ENCODE measurements around the gene DENND6B.

Gene DENND6B

GRCh38 chr22:50310031-50310722 lies 16.6 kb downstream of the DENND6B start:
- H3K9me3 ChIP-seq (ENCODE audit: control insufficient read depth, low read length), result no peaks in the 10 kb centered on the region
- peaks cover 23% of the 10 kb centered on the region for H3K4me1 ChIP-seq (ENCODE audit: control insufficient read depth, insufficient read depth, low read length)
- no peak overlapping the region for H3K4me3 ChIP-seq (ENCODE audit: insufficient read depth, low read depth, low read length)
- H3K27me3 ChIP-seq (ENCODE audit: control insufficient read depth, insufficient read depth, low read length, poor library complexity, severe bottlenecking), result no peaks in the 10 kb centered on the region
- no peak overlapping the region for H3K27ac ChIP-seq (ENCODE audit: insufficient read depth, low read depth, low read length, poor library complexity, severe bottlenecking)
- no peaks in the 10 kb centered on the region for H3K36me3 ChIP-seq (ENCODE audit: control insufficient read depth, insufficient read depth, low read length)
- 85 to 89% methylated on average over 20 of the region's 21 CpGs for WGBS, 2 experiments

DNA sequence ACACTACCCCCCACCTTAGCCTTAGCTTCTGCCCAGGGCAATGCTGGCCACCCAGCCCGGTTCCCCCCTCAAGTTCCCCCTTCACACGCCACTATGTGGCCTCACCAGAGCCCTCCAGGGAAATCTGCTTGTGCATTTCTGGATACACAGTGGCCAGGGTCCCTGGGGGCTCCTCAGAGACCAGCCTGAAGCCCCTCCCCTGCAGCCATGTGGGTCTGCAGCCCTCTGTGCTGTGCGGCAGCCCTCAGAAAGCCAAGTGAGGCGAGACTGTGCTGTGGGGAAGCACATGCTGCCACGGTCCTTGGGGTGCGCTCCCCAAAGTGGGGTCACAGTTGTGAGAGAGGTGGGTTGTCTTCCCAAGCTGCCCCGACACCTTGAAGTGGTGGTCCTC lies 17.2 kb downstream of the DENND6B start:
- no peak overlapping the region for H3K27ac ChIP-seq (ENCODE audit: insufficient read depth, low read depth, low read length, poor library complexity, severe bottlenecking)
- H3K36me3 ChIP-seq (ENCODE audit: control insufficient read depth, insufficient read depth, low read length), result no peaks in the 10 kb centered on the region
- H3K4me1 ChIP-seq (ENCODE audit: control insufficient read depth, insufficient read depth, low read length), result peaks cover 28% of the 10 kb centered on the region
- WGBS, 2 experiments, result 77 to 78% methylated on average over 7 of the region's 7 CpGs
- H3K9me3 ChIP-seq (ENCODE audit: control insufficient read depth, low read length), result no peaks in the 10 kb centered on the region
- no peak overlapping the region for H3K4me3 ChIP-seq (ENCODE audit: insufficient read depth, low read depth, low read length)
- no peaks in the 10 kb centered on the region for H3K27me3 ChIP-seq (ENCODE audit: control insufficient read depth, insufficient read depth, low read length, poor library complexity, severe bottlenecking)

GRCh38 chr22:50308986-50309600 lies 17.7 kb downstream of the DENND6B start:
- Histone ChIP-seq H3K27me3 (ENCODE audit: control insufficient read depth, insufficient read depth, low read length, poor library complexity, severe bottlenecking) (no peaks in the 10 kb centered on the region), H3K4me3 (ENCODE audit: insufficient read depth, low read depth, low read length) (no peak overlapping the region), H3K36me3 (ENCODE audit: control insufficient read depth, insufficient read depth, low read length) (no peaks in the 10 kb centered on the region), H3K27ac (ENCODE audit: insufficient read depth, low read depth, low read length, poor library complexity, severe bottlenecking) (peak overlapping the region; percentile 77), H3K9me3 (ENCODE audit: control insufficient read depth, low read length) (no peaks in the 10 kb centered on the region), H3K4me1 (ENCODE audit: control insufficient read depth, insufficient read depth, low read length) (peaks cover 32% of the 10 kb centered on the region)
- 81 to 85% methylated on average over 9 of the region's 9 CpGs for WGBS, 2 experiments

DNA sequence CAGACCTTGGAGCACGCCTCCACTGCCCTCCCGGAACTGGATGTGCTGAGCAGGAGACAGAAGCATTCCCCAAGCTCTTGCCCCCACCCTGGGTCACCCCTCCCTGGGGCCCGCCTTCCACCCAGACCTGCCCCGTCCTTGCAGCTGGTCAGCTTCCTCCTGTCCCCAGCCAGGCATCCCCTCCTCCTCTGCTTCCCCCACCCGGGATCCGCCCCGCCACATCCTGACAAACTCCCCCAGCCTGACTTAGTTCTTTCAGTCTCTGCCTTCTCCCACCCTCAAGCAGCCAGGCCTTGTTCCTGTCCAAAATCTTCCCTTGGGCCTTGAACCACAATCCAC lies 18.2 kb downstream of the DENND6B start:
- H3K4me1 ChIP-seq (ENCODE audit: control insufficient read depth, insufficient read depth, low read length), result peaks cover 38% of the 10 kb centered on the region
- no peaks in the 10 kb centered on the region for H3K27me3 ChIP-seq (ENCODE audit: control insufficient read depth, insufficient read depth, low read length, poor library complexity, severe bottlenecking)
- no peaks in the 10 kb centered on the region for H3K36me3 ChIP-seq (ENCODE audit: control insufficient read depth, insufficient read depth, low read length)
- no peak overlapping the region for H3K4me3 ChIP-seq (ENCODE audit: insufficient read depth, low read depth, low read length)
- H3K9me3 ChIP-seq (ENCODE audit: control insufficient read depth, low read length), result no peaks in the 10 kb centered on the region
- WGBS, 2 experiments, result 56 to 61% methylated on average over 7 of the region's 7 CpGs
- peak overlapping the region; percentile 77 for H3K27ac ChIP-seq (ENCODE audit: insufficient read depth, low read depth, low read length, poor library complexity, severe bottlenecking)

- Histone ChIP-seq H3K4me3 (ENCODE audit: insufficient read depth, low read depth, low read length) (no peak overlapping the region), H3K36me3 (ENCODE audit: control insufficient read depth, insufficient read depth, low read length) (no peaks in the 10 kb centered on the region), H3K4me1 (ENCODE audit: control insufficient read depth, insufficient read depth, low read length) (peaks cover 41% of the 10 kb centered on the region), H3K9me3 (ENCODE audit: control insufficient read depth, low read length) (no peaks in the 10 kb centered on the region), H3K27ac (ENCODE audit: insufficient read depth, low read depth, low read length, poor library complexity, severe bottlenecking) (peak overlapping the region; percentile 77), H3K27me3 (ENCODE audit: control insufficient read depth, insufficient read depth, low read length, poor library complexity, severe bottlenecking) (no peaks in the 10 kb centered on the region)
- WGBS, 2 experiments, result 84 to 85% methylated on average over 19 of the region's 19 CpGs
These were observed 18.8 kb downstream of the DENND6B start for GRCh38 chr22:50307890-50308596.

DNA sequence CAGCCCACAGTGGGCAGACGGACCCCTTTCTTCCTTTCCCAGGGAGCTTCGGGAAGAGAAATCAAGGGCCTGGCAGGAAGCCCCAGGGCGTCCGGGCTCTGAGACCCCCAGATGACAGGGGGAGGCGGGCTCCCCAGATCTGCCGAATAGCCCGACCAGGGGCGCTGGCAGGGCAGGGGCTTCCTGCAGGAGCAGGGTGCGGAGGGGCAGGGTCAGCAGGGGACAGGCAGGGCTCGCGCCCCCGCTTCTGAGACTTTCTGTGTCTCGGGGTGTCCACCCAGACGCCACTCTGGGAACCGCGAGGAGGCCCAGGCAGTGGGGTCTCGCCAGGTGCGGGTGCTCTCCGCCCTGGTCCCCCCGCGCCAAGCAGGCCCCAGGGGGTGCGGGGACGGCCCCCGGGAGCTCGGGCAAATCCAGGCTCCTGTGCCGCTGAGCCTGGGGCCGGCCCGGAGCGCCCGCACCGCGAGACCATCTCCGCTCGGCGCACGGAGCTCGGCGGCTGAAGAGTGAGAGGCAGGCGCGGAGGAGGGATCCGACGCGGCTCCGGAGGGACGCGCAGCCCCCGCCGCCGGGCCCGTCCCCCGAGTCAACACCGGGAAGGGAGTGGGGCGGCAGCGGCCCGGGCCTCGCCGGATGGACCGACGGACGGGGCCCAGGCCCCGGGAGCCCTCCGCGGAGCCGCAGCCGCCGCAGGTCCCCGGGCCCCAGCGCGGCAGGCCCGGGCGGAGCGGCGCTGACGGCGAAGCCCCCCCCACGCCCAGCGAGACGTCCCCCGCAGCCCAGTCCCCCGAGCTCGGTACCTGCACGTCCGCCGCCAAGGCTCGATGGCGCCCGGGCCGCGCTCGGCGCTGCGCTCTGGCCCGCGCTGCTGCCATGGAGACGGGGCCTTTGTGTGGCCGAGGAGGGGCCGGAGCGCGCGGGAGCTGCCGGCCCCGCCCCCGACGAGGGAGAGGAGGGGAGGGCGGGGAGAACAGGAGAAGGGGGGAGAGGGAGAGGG lies 19.8 kb downstream of the DENND6B start, which contains the start of gene PLXNB2:
Gene PLXNB2 (minus strand): TSS at position 894 of the 997 bp plus-strand sequence. CDS start 17,062 bp downstream, outside the sequence.
- H3K4me1 ChIP-seq (ENCODE audit: control insufficient read depth, insufficient read depth, low read length), result peaks cover 41% of the 10 kb centered on the region
- peak within 1 kb of the TSS; percentile 77 for H3K27ac ChIP-seq (ENCODE audit: insufficient read depth, low read depth, low read length, poor library complexity, severe bottlenecking)
- 1% methylated on average over 102 to 104 of the region's 105 CpGs for WGBS, 2 experiments
- H3K9me3 ChIP-seq (ENCODE audit: control insufficient read depth, low read length), result no peaks in the 10 kb centered on the region
- no peaks in the 10 kb centered on the region for H3K27me3 ChIP-seq (ENCODE audit: control insufficient read depth, insufficient read depth, low read length, poor library complexity, severe bottlenecking)
- H3K4me3 ChIP-seq (ENCODE audit: insufficient read depth, low read depth, low read length), result peak within 1 kb of the TSS; percentile 91
- no peaks in the 10 kb centered on the region for H3K36me3 ChIP-seq (ENCODE audit: control insufficient read depth, insufficient read depth, low read length)

GRCh38 chr22:50305923-50306566 lies 20.8 kb downstream of the DENND6B start:
- Histone ChIP-seq H3K9me3 (ENCODE audit: control insufficient read depth, low read length) (no peaks in the 10 kb centered on the region), H3K27ac (ENCODE audit: insufficient read depth, low read depth, low read length, poor library complexity, severe bottlenecking) (no peak overlapping the region), H3K4me1 (ENCODE audit: control insufficient read depth, insufficient read depth, low read length) (peaks cover 41% of the 10 kb centered on the region), H3K4me3 (ENCODE audit: insufficient read depth, low read depth, low read length) (peak overlapping the region; percentile 91), H3K36me3 (ENCODE audit: control insufficient read depth, insufficient read depth, low read length) (no peaks in the 10 kb centered on the region), H3K27me3 (ENCODE audit: control insufficient read depth, insufficient read depth, low read length, poor library complexity, severe bottlenecking) (no peaks in the 10 kb centered on the region)
- WGBS, 2 experiments, result 22% methylated on average over 21 of the region's 21 CpGs

DNA sequence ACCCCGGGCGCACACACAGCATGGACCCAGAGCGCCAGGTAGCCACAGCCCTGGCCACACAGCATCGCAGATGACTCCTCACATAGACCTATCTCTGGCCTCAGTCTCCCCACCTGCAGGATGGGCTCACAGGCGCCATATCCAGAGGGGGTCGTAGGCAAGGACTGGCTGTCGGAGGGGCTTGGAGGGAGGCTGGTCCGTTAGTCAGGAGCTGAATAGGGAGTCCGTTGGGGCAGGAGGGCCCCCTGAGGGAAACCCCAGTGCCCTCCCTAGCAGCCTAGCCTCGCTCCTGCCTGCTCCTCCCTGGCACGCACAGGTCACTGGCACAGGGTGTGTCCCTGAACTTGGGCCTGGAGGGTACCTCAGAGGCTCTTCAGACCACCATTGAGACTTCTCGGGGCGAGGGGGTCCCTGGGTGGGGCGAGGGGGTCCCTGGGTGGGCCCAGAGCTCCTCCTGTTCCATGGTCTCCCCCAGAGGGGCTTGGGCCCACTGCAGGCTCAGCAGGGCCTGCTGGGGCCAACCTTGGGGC lies 21.4 kb downstream of the DENND6B start:
- no peaks in the 10 kb centered on the region for H3K27me3 ChIP-seq (ENCODE audit: control insufficient read depth, insufficient read depth, low read length, poor library complexity, severe bottlenecking)
- H3K36me3 ChIP-seq (ENCODE audit: control insufficient read depth, insufficient read depth, low read length), result no peaks in the 10 kb centered on the region
- WGBS, 2 experiments, result 84 to 86% methylated on average over 14 of the region's 14 CpGs
- H3K4me3 ChIP-seq (ENCODE audit: insufficient read depth, low read depth, low read length), result peak overlapping the region; percentile 91
- H3K9me3 ChIP-seq (ENCODE audit: control insufficient read depth, low read length), result no peaks in the 10 kb centered on the region
- H3K27ac ChIP-seq (ENCODE audit: insufficient read depth, low read depth, low read length, poor library complexity, severe bottlenecking), result no peak overlapping the region
- H3K4me1 ChIP-seq (ENCODE audit: control insufficient read depth, insufficient read depth, low read length), result peaks cover 46% of the 10 kb centered on the region
